Ascending aorta (tissue), 2 donors: Measurements from ENCODE around the gene MAP4K5. TPM values are rescaled to one million over a fixed set of nuclear protein-coding genes. Genes with fewer than 3 reads are reported as not detected.

Source experiments
- DNase-seq, 2 donors: peaks; one replicate each; pipeline ENCODE4 v3.0.0-alpha.2; 2019; ENCODE audit warnings: low spot score in 2 of 2
- H3K27ac ChIP-seq, 2 donors: fragments of 200-600 bp; sonication (generic); one replicate each; pipeline ENCODE4 v1.5.1; 2016 to 2017; ENCODE audit warnings: mild to moderate bottlenecking in 1 of 2
- H3K27me3 ChIP-seq: fragments of 200-600 bp; sonication (generic); one replicate; pipeline ENCODE4 v1.5.1; 2017
- H3K36me3 ChIP-seq, 2 donors: fragments of 200-600 bp; sonication (generic); one replicate each; pipeline ENCODE4 v1.5.1; 2016
- H3K4me1 ChIP-seq, 2 donors: fragments of 200-600 bp; sonication (generic); one replicate each; pipeline ENCODE4 v1.5.1; 2016 to 2017; ENCODE audit warnings: mild to moderate bottlenecking in 1 of 2
- H3K4me3 ChIP-seq, 2 donors: fragments of 200-600 bp; sonication (generic); one replicate each; pipeline ENCODE4 v1.5.1; 2016 to 2017; ENCODE audit warnings: mild to moderate bottlenecking in 1 of 2
- H3K9me3 ChIP-seq, 2 donors: fragments of 200-600 bp; sonication (generic); one replicate each; pipeline ENCODE4 v1.5.1; 2016
- CTCF ChIP-seq, 3 experiments: fragments of 200-600 bp in 2 of 3; fragments of 450-650 bp in 1 of 3; sonication (generic) in 2 of 3; IDR thresholded peaks; one replicate each; pipeline ENCODE4 v1.5.1; 2016 to 2019; ENCODE audit warnings: antibody characterized with exemption in 3 of 3, mild to moderate bottlenecking in 1 of 3, moderate library complexity in 1 of 3
- intact Hi-C: fragments of 100-400 bp; cut with DNase I; formaldehyde crosslinking; loops from one replicate; pipeline ENCODE4 v1.15.1; 2023
- total RNA-seq: library from RNA; depleted of rRNA; stranded (reverse); fragments of >200 nt; gene quantifications from one replicate; pipeline ENCODE4 v1.1.0, GENCODE V29; 2016

MAP4K5 gene
- total RNA-seq, 1 donor from 2014 or later, result 249 TPM

DNA sequence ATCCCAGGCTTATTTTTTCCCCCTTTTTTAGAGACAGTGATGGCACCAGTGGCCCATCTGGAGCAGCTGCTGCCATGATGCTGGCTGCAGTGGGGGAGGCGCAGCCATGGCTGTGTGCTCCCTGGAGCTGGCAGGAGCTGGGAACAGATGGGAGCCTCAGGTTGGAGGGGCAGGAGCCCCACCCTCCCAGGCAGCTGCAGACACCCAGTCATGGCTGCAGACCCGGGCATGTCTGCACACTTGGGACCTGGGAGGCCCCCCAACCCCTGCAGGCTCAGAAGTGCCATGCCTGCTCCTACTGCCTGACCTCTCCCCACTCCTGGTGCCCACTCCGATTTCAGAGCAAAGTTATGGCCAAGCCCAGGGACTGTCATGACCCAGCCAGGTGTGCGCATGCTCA is 160.8 kb downstream of the MAP4K5 start:
- Histone ChIP-seq H3K4me1 (no peaks in the 10 kb centered on the region), H3K27me3 (no peaks in the 10 kb centered on the region), H3K4me3 (no peak overlapping the region), H3K27ac (no peak overlapping the region), H3K9me3 (no peaks in the 10 kb centered on the region), H3K36me3 (no peaks in the 10 kb centered on the region)
- TF ChIP-seq CTCF (IDR thresholded peaks at IDR 0.05), result no peak
- no peak for DNase-seq
- intact Hi-C loops, result no loop called here

Other genes starting within 250 kb of the MAP4K5 start
- gene L2HGDH, start 220.3 kb downstream of the MAP4K5 start, total RNA-seq, result 1.5 TPM
- 13.5 TPM for gene DMAC2L, start 220.2 kb downstream of the MAP4K5 start, total RNA-seq
- 0.85 TPM for gene CDKL1, start 135.7 kb downstream of the MAP4K5 start, total RNA-seq
- gene ATL1, start 27.6 kb upstream of the MAP4K5 start, total RNA-seq, result 1.2 TPM
- 61.7 TPM for gene SAV1, start 135.7 kb upstream of the MAP4K5 start, total RNA-seq